Endothelial cell of umbilical vein (primary cell): Measurements from ENCODE around the gene VTI1A. TPM values are rescaled to one million over a fixed set of nuclear protein-coding genes. Genes with fewer than 3 reads are reported as not detected.

Source experiments
- BruUV-seq: library from RNA; stranded (reverse); fragments of 400-500 nt; replicated peaks from 2 replicates; lab custom pipeline; 2021; lab: Mats Ljungman, UMichigan
- CTCF ChIA-PET: fragments of 300-600, 350-600 bp; sonication (Branson Sonifier 250); formaldehyde crosslinking; loops from one replicate; lab custom pipeline; 2021; ENCODE audit warnings: antibody characterized with exemption, inconsistent platforms; lab: Charles Lee
- POLR2A ChIA-PET: fragments of 300-600, 350-600 bp; sonication (Branson Sonifier 250); formaldehyde crosslinking; loops from one replicate; lab custom pipeline; 2021; ENCODE audit warnings: antibody characterized with exemption, inconsistent platforms; lab: Charles Lee
- DNase-seq: peaks from one replicate; pipeline ENCODE4 v3.0.0-alpha.2; 2011; ENCODE audit warnings: low read depth, low spot score
- FAIRE-seq: peaks from 2 replicates; lab custom pipeline; 2011; peaks lifted over from hg19 to GRCh38; lab: Jason Lieb, UNC
- H2AFZ ChIP-seq: 2 replicates; pipeline ENCODE4 v1.6.0; 2012; ENCODE audit warnings: low read depth, low read length, control low read depth, inconsistent platforms
- H3K27ac ChIP-seq: 2 replicates; pipeline ENCODE4 v1.5.1; 2011; ENCODE audit warnings: low read depth, mild to moderate bottlenecking, control low read depth, low read length, moderate library complexity; ENCODE audit not compliant: insufficient read depth
- H3K27me3 ChIP-seq, 2 experiments: 2 replicates each; pipeline versions ENCODE4 v1.6.0 to v1.6.1; 2011; ENCODE audit warnings: low read length in 2 of 2, mixed read lengths in 1 of 2; ENCODE audit not compliant: control insufficient read depth in 2 of 2, insufficient read depth in 2 of 2
- H3K36me3 ChIP-seq, 2 experiments: 2 replicates in 1 of 2; 3 replicates in 1 of 2; pipeline ENCODE4 v1.5.1; 2011; ENCODE audit warnings: low read length in 2 of 2, mild to moderate bottlenecking in 1 of 2, moderate library complexity in 1 of 2; ENCODE audit not compliant: control insufficient read depth in 2 of 2, insufficient read depth in 2 of 2; ENCODE audit errors: extremely low read depth in 1 of 2
- H3K4me1 ChIP-seq: 3 replicates; pipeline ENCODE4 v1.5.1; 2011; ENCODE audit warnings: mild to moderate bottlenecking, low read length; ENCODE audit not compliant: control insufficient read depth, insufficient read depth; ENCODE audit errors: extremely low read depth
- H3K4me2 ChIP-seq: 2 replicates; pipeline ENCODE4 v1.6.1; 2011; ENCODE audit warnings: low read length, control low read depth, mixed read lengths; ENCODE audit not compliant: insufficient read depth
- H3K4me3 ChIP-seq, 3 experiments: fragments of 200-600 bp in 1 of 3; sonication (generic), shearing (Covaris generic) in 1 of 3; replicated peaks in 1 of 3; 2 replicates each; pipeline ENCODE4 v1.5.1; 2011 to 2016; ENCODE audit warnings: control low read depth in 3 of 3, low read length in 3 of 3, mild to moderate bottlenecking in 2 of 3, inconsistent platforms in 1 of 3, low read depth in 1 of 3, moderate library complexity in 1 of 3; ENCODE audit not compliant: insufficient read depth in 1 of 3
- H3K79me2 ChIP-seq: 2 replicates; pipeline ENCODE4 v1.6.0; 2012; ENCODE audit warnings: low read length, inconsistent platforms; ENCODE audit not compliant: control insufficient read depth, insufficient read depth
- H3K9ac ChIP-seq: replicated peaks from 2 replicates; pipeline ENCODE3; 2011; ENCODE audit warnings: low read length, control low read depth; ENCODE audit not compliant: insufficient read depth; ENCODE audit errors: extremely low read depth
- H3K9me1 ChIP-seq: replicated peaks from 3 replicates; pipeline ENCODE4 v1.6.0; 2011; ENCODE audit warnings: mild to moderate bottlenecking, low read length; ENCODE audit not compliant: control insufficient read depth, insufficient read depth; ENCODE audit errors: extremely low read depth
- H3K9me3 ChIP-seq: replicated peaks from 2 replicates; pipeline ENCODE4 v1.5.1; 2012; ENCODE audit warnings: low read length, inconsistent platforms; ENCODE audit not compliant: control insufficient read depth, insufficient read depth
- H4K20me1 ChIP-seq: replicated peaks from 2 replicates; pipeline ENCODE3; 2011; ENCODE audit warnings: mild to moderate bottlenecking, low read length; ENCODE audit not compliant: control insufficient read depth, insufficient read depth; ENCODE audit errors: extremely low read depth
- EZH2 ChIP-seq: IDR thresholded peaks from 2 replicates; pipeline ENCODE4 v1.6.1; 2012; ENCODE audit warnings: borderline replicate concordance, low read depth, mild to moderate bottlenecking, moderate library complexity, low read length, inconsistent platforms; ENCODE audit not compliant: severe bottlenecking
- FOS ChIP-seq: IDR thresholded peaks from 2 replicates; pipeline ENCODE4 v1.6.1; 2011; ENCODE audit warnings: mild to moderate bottlenecking, low read length, moderate library complexity, borderline replicate concordance; ENCODE audit not compliant: insufficient read depth
- GATA2 ChIP-seq: IDR thresholded peaks from 2 replicates; pipeline ENCODE4 v1.7.0; 2011; ENCODE audit warnings: low read depth, mild to moderate bottlenecking, moderate library complexity, mixed read lengths, low read length; ENCODE audit not compliant: insufficient read length, insufficient read depth
- JUN ChIP-seq: IDR thresholded peaks from 2 replicates; pipeline ENCODE4 v1.6.1; 2011; ENCODE audit warnings: borderline replicate concordance, low read depth; ENCODE audit not compliant: insufficient read length, insufficient read depth
- MAX ChIP-seq: IDR thresholded peaks from 2 replicates; pipeline ENCODE4 v1.6.1; 2011; ENCODE audit not compliant: insufficient read depth, insufficient read length
- MYC ChIP-seq: IDR thresholded peaks from one replicate; pipeline ENCODE4 v1.6.1; 2011; ENCODE audit warnings: mild to moderate bottlenecking, low read depth, low read length
- POLR2A ChIP-seq: IDR thresholded peaks from 2 replicates; pipeline ENCODE4 v1.6.1; 2012; ENCODE audit warnings: low read depth, mild to moderate bottlenecking, control low read depth, low read length
- POLR2AphosphoS5 ChIP-seq: IDR thresholded peaks from 2 replicates; pipeline ENCODE4 v1.6.1; 2012; ENCODE audit warnings: low read depth, mild to moderate bottlenecking, control low read depth, low read length, moderate library complexity; ENCODE audit not compliant: insufficient read depth
- dilution Hi-C: fragments of 300-500 bp; cut with MboI; formaldehyde crosslinking; loops from one replicate; pipeline ENCODE4 v1.15.0; 2019; ENCODE audit warnings: low sequenced_read_pairs; ENCODE audit not compliant: extremely low pct_ligation_motif_present
- intact Hi-C: fragments of 100-400 bp; cut with micrococcal nuclease; formaldehyde crosslinking; loops from one replicate; pipeline ENCODE4 v1.10.0; 2022
- polyA plus RNA-seq, 4 experiments: library from polyadenylated mRNA; depleted of rRNA in 3 of 4; stranded (reverse) in 3 of 4; unstranded in 1 of 4; fragments of >200 nt; gene quantifications; 2 replicates each; pipeline versions ENCODE4 v1.2.1 to v1.2.3, GENCODE V29; 2011 to 2012; ENCODE audit warnings: missing spikeins in 1 of 4
- total RNA-seq: library from RNA; stranded (reverse); gene quantifications from 2 replicates; pipeline ENCODE4 v1.2.3, GENCODE V29; 2021
- TF ChIP-seq, protein P1 (sequence below), 2 donors: IDR thresholded peaks; 1 replicate in 1 of 2; 2 replicates in 1 of 2; pipeline ENCODE4 v1.5.1; 2011; ENCODE audit warnings: low read length in 2 of 2, mild to moderate bottlenecking in 2 of 2, moderate library complexity in 2 of 2, control low read depth in 1 of 2, inconsistent platforms in 1 of 2, low read depth in 1 of 2; ENCODE audit not compliant: insufficient read depth in 1 of 2; ENCODE audit errors: extremely low read depth in 1 of 2

The VTI1A gene
- total and polyA plus RNA-seq, 2 donors (not counting 3 experiments of a cell fraction or from before 2014, with no cell fraction given) = 10.8 to 35.6 TPM

DNA sequence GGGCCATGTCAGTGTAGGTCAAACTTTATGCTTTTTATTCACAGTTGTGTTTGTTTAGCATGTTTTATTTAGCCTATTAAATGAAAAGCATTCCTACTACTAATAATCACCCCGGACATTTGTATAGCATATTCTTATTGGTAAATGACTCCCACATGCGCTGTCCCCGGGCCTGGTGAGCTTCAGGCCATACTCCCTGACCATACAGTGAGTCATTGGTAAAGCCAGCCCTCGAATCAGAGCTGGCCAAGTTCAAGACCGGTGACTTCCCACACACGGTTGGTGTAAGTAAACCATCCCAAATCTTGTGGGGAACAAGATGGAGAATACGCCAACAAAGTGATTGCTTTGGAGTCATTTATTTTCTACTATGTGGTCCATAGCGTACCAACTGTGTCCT, 264.4 kb downstream of the VTI1A start:
- ChIA-PET CTCF (interaction anchor here (0.8 to 3.3 kb wide), 2 partner anchors 10 to 25 kb away, joined by 3 to 12 read pairs; no protein-coding TSS in a partner anchor), POLR2A (no interaction called here)
- dilution Hi-C loops = no loop called here
- H3K27ac ChIP-seq = no peak overlapping the region
- H3K9me3 ChIP-seq = no peaks in the 10 kb centered on the region
- no peak for TF ChIP-seq MAX
- no peak for TF ChIP-seq MYC
- TF ChIP-seq POLR2A = no peak
- TF ChIP-seq FOS = no peak
- TF ChIP-seq GATA2 = no peak
- TF ChIP-seq JUN = no peak
- TF ChIP-seq EZH2 = no peak
- no peak for TF ChIP-seq POLR2AphosphoS5
- TF ChIP-seq, protein P1, sequence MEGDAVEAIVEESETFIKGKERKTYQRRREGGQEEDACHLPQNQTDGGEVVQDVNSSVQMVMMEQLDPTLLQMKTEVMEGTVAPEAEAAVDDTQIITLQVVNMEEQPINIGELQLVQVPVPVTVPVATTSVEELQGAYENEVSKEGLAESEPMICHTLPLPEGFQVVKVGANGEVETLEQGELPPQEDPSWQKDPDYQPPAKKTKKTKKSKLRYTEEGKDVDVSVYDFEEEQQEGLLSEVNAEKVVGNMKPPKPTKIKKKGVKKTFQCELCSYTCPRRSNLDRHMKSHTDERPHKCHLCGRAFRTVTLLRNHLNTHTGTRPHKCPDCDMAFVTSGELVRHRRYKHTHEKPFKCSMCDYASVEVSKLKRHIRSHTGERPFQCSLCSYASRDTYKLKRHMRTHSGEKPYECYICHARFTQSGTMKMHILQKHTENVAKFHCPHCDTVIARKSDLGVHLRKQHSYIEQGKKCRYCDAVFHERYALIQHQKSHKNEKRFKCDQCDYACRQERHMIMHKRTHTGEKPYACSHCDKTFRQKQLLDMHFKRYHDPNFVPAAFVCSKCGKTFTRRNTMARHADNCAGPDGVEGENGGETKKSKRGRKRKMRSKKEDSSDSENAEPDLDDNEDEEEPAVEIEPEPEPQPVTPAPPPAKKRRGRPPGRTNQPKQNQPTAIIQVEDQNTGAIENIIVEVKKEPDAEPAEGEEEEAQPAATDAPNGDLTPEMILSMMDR (IDR thresholded peaks at IDR 0.05; ENCODE audit: extremely low read depth in 1 of 2, insufficient read depth in 1 of 2, low read depth in 1 of 2, low read length in 2 of 2) = no peak
- no TSS peak for BruUV-seq
- no peak overlapping the region for H3K9ac ChIP-seq
- no peak overlapping the region for H3K4me2 ChIP-seq
- no peaks in the 10 kb centered on the region for H3K79me2 ChIP-seq
- H3K4me1 ChIP-seq = no peaks in the 10 kb centered on the region
- intact Hi-C loops = no loop called here
- no peaks in the 10 kb centered on the region for H4K20me1 ChIP-seq
- H3K27me3 ChIP-seq = no peaks in the 10 kb centered on the region
- FAIRE-seq (no peak), DNase-seq (no peak)
- H2AFZ ChIP-seq = no peak overlapping the region
- H3K36me3 ChIP-seq = no peaks in the 10 kb centered on the region
- no peaks in the 10 kb centered on the region for H3K9me1 ChIP-seq
- H3K4me3 ChIP-seq = no peak overlapping the region
